Measurements from ENCODE around the gene TBC1D10A.
"Not testable (repeated sequence)": the region's sequence is repeated elsewhere in the genome, so short reads cannot be mapped to it uniquely, and the experiment has no call there.

The TBC1D10A gene

GRCh38 chr22:30344447-30345200 lies 17.9 kb upstream of the TBC1D10A start:
- no peak for DNase-seq

- no peak for DNase-seq
Measured at GRCh38 chr22:30340911-30341685, 14.4 kb upstream of the TBC1D10A start.

- no peak for DNase-seq
Measured at GRCh38 chr22:30338802-30339201, 12.1 kb upstream of the TBC1D10A start.

- not testable (repeated sequence) for DNase-seq
Measured at GRCh38 chr22:30338341-30338740, 11.6 kb upstream of the TBC1D10A start.

- no peak for DNase-seq
Measured at GRCh38 chr22:30337461-30337778, 10.7 kb upstream of the TBC1D10A start.

- DNase-seq, result no peak
Measured at GRCh38 chr22:30336752-30337460, 10.2 kb upstream of the TBC1D10A start.

GRCh38 chr22:30335236-30335635 lies 8.5 kb upstream of the TBC1D10A start:
- DNase-seq, result no peak

- DNase-seq, result no peak
Measured at GRCh38 chr22:30334646-30335045, 7.9 kb upstream of the TBC1D10A start.

- no peak for DNase-seq
Measured at GRCh38 chr22:30333707-30334087, 7.0 kb upstream of the TBC1D10A start.

GRCh38 chr22:30332994-30333706 lies 6.4 kb upstream of the TBC1D10A start:
- DNase-seq, result no peak

GRCh38 chr22:30332551-30332950 lies 5.8 kb upstream of the TBC1D10A start:
- no peak for DNase-seq

GRCh38 chr22:30328466-30329049 lies 1.8 kb upstream of the TBC1D10A start:
- no peak for DNase-seq

- DNase-seq, result no peak
Measured at GRCh38 chr22:30327864-30328345, 1.2 kb upstream of the TBC1D10A start.

GRCh38 chr22:30326255-30326705 lies 461 bp downstream of the TBC1D10A start:
- no peak for DNase-seq

GRCh38 chr22:30325724-30326254 lies 952 bp downstream of the TBC1D10A start:
- no peak for DNase-seq

- DNase-seq, result no peak
Measured at GRCh38 chr22:30325065-30325720, 1.5 kb downstream of the TBC1D10A start.

GRCh38 chr22:30324014-30324730 lies 2.6 kb downstream of the TBC1D10A start:
- DNase-seq, result no peak

GRCh38 chr22:30323246-30323645 lies 3.5 kb downstream of the TBC1D10A start:
- DNase-seq, result no peak

- no peak for DNase-seq
Measured at GRCh38 chr22:30321461-30321860, 5.3 kb downstream of the TBC1D10A start.

- no peak for DNase-seq
Measured at GRCh38 chr22:30320021-30320556, 6.7 kb downstream of the TBC1D10A start.

Measured in AML-193 (cell line).